SIG-M5 (cell line): Measurements from ENCODE around the gene BACH1.
"Not testable (repeated sequence)": the region's sequence is repeated elsewhere in the genome, so short reads cannot be mapped to it uniquely, and the experiment has no call there.

Source experiments
- DNase-seq: peaks from one replicate; lab custom pipeline; 2025; lab: John Stamatoyannopoulos, UW

The BACH1 gene

DNA sequence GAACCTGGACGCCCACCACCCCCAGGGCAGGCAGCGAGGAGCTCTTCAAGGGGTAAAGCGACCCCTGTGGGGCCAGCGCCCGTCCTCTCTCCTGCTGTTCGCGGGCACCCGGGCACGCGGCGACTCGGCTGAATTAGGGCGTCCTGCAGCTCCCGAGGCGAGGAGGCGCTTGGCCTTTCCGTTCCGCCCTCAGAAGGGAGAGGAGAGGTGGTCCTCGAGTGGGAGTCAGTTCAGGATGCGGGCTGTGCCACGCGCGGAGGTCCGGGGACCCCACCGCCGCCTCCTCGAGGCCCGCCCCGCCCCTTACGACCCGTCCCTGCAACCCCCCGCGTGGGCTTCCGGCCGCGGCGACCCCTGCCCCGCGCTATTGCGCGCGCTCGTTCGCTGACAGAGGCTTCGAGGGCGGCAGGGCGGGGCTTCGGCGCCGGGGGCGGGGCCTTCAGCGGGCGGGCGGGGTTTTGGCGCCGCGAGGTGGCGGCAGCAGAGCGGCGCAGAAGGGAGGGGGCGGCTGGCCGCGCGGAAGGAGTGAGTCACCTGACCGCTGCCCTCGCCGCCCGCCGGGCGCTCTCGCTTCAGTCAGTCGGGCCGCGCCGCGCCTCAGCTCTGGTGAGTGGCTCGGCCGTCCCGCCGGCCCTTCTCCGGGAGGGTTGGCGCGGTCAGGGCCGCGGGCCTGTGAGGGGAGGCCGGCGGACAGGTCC lies at the start of gene BACH1:
Gene BACH1, plus strand, starts transcription at position 575 of the 698 bp plus-strand sequence. CDS start 22,359 bp downstream, outside the sequence.
- peak; percentile 36 for DNase-seq

DNA sequence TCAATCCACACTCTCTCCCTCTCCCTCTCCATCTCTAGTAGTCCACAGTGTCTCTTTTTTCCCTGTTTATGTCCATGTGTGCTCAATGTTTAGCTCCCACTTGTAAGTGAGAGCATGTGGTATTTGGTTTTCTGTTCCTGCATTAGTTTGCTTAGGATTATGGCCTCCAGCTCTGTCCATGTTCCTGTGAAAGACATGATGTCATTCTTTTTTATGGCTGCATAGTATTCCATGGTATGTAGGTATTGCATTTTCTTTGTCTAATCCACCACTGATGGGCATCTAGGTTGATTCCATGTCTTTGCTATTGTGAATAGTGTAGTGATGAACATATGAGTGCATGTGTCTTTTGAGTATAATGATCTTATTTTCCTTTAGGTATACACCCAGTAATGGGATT lies 49.4 kb upstream of the BACH1 start:
- not testable (repeated sequence) for DNase-seq

DNA sequence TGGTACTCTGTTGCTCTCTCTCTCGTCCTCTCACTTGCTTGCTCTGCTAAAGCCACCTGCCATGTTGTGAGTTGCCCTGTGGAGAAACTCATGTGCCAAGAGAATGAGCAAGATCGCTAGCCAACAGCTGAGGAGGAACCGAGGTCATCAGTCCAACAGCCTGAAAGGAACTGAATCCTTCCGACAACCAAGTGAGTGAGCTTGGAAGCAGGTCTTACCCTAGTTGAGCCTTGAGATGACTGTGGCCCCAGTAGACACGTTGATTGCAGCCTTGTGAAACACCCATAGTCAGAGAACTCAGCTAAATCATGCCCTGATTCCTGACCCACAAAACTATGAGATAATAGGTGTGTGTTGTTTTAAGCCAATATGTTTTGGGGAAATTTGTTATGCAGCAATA lies 48.1 kb upstream of the BACH1 start:
- DNase-seq, result no peak

DNA sequence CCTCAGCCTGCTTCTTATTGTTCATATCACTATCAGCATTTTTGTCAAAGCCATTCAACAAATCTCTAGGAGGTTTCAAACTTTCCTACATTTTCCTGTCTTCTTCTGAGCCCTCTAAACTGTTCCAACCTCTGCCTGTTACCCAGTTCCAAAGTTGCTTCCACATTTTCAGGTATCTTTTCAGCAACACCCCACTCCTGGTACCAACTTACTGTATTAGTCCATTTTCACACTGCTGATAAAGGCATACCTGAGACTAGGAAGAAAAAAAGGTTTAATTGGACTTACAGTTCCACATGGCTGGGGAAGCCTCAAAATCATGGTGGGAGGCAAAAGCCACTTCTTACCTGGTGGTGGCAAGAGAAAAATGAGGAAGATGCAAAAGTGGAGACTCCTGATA lies 44.9 kb upstream of the BACH1 start:
- DNase-seq, result not testable (repeated sequence)

DNA sequence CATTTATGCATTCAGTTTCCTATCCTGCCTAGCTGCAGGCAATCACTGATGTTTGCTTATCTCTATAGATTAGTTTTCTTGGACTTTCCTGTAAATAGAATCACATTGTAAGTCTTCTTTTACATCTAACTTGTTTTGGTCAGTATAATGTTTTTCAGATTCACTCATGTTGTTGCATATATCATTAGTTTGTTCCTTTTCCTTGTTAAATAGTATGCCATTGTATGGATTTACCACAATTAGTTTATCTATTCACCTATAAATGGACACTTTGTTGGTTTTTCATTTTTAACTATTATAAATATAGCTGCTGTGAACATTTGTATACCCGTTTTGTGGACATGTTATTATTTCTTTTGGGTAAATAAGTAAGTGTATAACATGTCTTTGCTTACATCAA lies 44.2 kb upstream of the BACH1 start:
- DNase-seq, result no peak

DNA sequence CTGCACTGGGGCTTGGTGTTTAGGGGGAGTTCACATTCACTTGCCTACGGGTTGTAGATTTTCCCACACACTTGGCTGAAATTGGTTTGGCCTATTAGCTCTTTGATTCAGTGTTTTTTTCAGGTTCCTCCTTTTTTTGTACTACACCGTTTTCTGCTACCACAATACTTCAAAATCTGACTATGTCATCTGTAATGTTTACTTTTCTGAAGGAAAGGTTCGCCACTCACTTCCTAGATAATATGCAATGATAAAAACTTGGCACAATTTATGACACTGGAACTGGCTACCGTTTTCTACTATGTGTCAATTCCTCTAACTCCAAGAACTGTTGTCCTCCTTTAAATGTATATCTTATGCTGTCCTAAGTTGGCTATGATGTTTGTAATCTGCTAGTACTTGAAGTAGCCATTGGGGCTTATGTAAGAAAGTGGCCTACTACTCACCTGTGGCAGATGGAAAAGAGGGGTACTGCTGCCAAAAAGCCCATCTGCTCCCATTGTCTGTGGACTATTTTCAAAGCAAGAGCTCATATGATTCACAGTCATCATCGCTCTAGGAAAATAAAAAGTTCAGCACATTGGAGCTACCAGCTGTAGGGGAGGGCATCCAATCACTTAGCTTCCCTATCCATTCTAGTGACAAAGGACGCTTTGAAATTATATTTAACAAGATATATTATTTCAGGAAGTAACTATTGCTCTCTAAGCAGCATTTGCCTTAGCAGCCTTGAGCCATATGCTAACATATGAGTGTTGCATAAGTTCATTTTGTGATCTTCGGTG lies 42.4 kb upstream of the BACH1 start:
- DNase-seq, result no peak

DNA sequence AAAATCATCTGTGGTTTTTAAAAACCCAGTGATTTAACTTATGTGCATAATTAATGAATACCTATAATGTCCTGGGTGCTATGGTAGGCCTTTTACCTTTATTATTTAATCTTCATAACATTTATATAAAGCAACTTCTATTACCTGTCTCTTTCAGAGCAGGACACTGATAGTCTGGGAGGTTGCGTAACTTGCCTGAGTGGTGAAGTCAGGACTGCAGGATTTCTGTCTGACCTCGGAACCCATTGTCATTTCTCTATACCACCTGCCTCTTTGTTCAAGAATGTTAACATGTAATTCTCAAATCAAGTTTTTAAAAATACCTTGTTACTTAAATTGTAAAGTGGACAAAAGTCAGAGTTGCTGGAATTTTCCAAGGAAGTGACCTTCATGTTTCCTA lies 41.0 kb upstream of the BACH1 start:
- no peak for DNase-seq

DNA sequence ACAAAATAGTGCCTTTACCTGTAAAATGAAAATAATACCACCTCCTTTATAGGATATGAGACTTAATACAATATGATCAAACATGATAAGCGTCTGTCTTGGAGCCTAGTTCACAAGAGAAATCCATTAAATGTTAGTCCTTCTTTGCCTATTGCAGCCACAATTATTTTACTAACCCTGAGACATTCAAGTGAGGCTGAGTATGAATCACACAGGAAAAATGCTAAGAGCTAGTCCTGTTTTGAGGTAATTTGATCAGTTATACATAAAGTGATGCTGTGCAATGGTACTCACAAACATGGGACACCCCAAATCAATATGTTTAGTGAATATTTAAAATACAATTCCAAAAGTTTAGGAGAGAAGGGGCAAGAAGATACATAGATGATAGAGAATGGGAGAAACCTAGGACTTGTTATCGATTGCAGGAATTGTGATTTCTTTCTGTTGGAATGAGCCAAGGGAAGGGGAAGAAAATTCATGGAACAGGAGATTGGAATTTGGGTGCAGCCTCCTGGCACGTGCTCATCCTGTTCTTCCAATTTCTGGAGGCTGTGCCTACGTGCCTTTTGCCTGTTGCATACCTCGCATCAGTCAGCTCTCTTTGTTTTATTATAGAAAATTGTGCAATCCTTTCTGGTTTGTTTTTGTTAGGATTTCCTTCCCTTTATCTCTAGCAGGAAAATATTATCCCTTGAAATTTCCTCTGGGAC lies 39.9 kb upstream of the BACH1 start:
- DNase-seq, result no peak

DNA sequence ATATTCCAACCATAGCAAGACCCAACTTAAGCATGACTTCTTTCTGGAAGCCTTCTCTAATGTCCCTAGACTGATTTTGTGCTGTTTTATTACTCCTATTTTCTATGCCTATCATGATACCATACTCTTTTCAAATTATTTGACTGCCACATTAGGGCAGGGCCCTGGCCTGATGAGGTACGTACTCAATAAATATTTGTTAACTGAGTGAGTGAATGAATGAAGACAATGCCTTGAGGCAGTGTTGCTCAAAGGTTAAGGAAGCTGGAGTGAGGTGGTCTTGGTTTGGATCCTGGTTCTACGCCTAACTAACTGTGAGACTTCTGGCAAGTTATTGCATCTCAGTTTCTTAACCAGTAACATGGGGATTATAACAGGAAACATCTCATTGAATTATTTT lies 38.3 kb upstream of the BACH1 start:
- no peak for DNase-seq

DNA sequence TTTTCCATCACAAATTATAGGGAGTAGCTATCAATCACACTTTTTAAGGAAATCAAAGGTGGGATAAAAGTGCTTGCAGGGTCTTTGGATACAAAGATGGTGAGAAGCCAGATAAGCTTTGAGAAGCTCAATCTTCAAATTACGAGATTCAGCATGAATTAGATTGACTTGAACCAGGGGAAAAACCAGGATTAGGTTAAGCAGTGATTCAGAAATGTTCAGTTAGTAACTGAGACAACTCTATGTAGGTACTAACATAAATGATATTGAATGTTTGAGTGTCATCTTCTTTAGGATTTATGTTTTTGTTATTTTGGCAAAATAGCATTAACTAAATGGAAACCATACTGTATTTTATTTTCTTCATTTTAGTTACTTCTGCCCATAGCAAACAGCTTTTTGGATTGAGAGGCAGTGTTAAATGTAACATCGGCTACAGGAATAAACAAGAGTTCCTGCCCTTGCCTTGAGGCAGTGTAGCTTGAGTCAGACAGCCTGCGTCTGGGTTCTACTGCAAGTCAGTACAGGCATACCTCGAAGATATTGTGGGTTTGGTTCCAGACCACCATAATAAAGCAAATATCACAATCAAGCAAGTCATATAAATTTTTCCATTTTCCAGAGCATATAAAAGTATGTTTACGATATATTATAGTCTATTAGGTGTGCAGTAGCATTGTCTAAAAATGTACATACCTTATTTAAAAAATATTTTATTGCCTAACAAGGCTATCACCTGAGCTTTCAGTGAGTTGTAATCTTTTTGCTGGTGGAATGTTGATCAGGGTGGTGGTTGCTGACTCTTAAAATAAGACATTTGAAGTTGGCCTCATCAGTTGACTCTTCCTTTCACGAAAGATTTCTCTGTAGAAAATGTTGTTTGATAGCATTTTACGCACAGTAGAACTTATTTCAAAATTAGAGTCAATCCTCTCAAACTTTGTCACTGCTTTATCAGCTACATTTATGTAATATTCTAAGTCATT lies 36.9 kb upstream of the BACH1 start:
- DNase-seq, result no peak

DNA sequence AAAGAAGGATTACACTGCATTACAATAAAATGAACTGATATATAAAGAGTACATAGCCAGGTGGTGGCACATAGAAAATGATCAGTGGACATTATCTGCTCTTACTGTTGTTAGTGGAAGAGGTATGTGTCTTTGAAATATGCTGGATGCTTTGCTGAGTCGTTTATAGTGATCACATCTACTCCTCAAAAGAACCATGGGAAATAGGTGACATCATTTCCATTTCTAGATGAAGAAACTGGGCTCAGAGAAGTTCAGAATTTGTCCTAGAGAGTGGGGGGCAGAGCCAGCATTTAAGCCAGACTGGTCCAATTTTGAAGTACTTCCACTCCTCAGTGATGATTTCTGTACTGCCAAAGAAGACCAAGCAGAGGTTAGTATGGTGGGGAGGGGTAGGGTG lies 34.0 kb upstream of the BACH1 start:
- DNase-seq, result no peak

DNA sequence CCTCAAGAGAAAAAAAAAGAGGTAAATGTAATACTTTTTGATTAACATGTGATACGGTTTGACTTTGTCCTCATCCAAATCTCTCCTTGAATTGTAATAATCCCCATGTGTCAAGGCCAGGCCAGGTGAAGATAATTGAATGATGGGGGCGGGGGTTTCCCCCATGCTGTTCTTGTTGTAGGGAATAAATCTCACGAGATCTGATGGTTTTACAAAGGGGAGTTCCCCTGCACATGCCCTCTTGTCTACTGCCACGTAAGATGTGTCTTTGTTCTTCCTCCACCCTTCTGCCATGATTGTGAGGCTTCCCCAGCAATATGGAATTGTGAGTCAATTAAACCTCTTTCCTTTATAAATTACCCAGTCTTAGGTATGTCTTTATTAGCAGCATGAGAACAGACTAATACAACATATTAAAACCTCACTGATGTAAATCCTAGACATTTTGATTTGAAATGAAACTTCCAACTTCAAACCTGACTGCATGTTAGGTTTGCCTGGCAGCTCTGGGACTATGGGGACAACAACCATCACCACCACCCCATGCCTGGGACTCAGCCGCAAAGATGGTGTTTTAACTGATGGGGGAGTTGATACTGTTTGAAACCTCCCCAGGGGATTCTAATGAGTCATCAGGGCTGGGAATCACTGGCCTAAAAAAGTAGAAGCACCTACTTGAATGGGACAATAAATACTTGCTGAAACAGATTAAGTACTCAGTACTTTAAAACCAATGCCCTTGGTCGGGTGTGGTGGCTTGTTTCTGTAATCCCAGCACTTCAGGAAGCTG lies 32.8 kb upstream of the BACH1 start:
- no peak for DNase-seq

DNA sequence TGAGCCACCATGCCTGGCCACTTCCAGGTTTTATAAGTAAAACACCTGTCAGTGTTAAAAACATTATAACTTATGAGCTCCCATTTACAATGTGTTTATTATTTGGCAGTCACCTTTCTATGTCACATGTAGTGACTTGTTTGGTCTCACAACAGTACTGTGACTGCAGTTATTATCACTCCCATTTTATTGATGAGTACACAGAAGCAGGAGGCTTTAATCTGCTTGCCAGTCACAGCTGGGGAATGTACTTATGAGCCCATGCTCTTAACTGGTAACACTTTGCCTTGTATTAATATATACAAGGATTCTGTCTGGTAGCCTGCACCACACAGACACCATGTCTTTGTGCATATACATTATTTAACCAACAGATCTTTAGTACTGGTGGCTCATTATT lies 31.1 kb upstream of the BACH1 start:
- DNase-seq, result no peak

DNA sequence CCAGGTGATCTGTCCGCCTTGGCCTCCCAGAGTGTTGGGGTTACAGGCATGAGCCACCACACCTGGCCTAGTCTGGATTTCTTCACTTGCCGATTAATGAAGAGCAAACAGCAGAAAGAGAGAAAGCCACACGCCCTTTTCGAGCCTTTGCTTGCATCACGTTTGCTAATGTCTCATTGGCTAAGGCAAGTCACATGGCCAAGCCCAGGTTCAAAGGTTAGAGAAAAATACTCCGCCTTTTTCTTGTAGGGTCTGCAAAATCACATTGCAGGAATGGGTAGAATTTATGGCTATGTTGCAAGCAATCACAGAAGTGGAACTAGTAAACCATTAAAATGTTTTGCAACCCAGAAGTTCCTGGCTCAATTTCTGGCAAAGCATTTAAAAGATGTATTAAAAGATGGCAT lies 26.8 kb upstream of the BACH1 start:
- DNase-seq, result no peak

DNA sequence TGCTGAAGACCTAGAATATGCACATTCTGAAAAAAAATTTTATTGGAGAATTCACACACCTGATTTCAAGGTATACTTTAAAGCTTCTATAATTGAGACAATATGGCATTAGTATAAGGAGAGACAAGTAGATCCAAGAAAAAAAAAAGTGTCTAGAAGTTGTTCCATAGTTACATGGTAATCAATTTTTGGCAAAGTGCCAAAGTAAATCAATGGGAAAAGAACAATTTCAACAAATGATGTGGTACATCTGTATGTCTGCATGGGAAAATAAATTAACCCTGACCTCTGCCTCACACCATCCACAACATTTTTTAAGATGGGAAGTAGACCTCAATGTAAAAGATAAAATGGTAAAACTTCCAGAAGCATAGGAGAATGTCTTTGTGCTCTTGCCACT lies 21.3 kb upstream of the BACH1 start:
- DNase-seq, result no peak

DNA sequence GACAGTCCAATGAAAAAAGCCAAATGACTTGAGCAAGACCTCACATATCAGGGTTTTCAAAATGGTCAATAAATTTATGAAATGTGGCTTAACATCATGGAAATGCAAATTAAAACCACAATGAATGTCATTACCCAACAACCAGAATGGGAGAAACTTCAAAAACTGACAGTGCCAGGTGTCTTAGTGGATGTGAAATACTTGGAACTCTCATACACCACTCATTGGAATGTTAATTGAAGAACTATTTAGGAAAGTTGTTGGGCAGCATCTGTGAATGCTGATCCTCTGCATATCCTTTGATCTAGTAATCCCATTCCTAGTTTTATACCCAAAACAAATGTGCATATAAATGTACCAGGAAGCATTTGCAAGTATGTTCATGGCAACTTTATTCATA lies 19.2 kb upstream of the BACH1 start:
- no peak for DNase-seq

DNA sequence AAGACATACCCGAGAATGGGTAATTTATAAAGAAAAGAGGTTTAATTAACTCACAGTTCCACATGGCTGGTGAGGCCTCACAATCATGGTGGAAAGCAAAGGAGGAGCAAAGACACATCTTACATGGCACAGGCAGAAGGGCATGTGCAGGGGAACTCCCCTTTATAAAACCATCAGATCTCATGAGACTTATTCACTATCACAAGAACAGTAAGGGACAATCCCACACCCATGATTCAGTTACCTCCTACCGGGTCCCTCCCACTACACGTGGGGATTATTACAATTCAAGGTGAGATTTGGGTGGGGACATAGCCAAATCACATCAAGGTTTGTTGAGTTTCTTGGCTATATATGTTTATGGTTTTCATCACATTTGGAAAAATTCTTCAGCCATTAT lies 16.9 kb upstream of the BACH1 start:
- DNase-seq, result not testable (repeated sequence)

DNA sequence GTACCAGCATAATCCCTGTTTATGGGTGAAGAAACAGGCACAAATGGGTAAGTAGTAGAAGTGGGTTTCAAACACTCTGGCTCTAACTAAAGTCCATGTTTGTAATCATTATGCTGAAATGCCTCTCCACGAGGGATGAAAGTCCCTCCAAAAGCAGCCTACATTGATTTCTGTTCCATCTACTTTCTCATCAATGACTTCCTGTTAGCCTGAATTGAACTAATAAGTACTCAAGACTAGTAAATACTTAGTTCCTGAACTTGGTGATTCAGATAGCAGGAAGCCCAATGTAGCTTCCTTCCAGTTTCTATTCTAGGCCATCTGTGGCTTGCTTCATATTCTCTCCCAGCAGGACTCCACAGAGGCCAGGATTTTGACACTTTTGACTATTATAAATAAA lies 11.3 kb upstream of the BACH1 start:
- DNase-seq, result peak; percentile 43

DNA sequence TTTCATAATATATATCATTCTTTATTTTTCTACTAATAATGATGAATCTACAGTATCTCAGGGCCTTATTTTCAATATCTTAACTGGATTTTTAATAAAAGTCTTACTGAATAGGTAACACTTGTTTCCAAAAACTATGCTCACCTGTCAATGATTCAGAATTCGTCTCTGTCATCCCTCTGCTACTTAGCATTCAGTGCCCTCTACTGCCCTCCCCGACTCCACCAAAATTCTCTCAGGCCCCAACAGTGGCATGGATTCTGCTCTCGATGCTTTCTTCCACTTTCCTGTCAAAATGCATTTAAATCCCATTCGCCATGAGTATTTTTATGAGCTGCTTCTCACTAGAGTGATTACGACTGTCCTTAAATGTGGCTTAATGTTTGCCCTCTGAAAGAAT lies 10.5 kb upstream of the BACH1 start:
- DNase-seq, result no peak

DNA sequence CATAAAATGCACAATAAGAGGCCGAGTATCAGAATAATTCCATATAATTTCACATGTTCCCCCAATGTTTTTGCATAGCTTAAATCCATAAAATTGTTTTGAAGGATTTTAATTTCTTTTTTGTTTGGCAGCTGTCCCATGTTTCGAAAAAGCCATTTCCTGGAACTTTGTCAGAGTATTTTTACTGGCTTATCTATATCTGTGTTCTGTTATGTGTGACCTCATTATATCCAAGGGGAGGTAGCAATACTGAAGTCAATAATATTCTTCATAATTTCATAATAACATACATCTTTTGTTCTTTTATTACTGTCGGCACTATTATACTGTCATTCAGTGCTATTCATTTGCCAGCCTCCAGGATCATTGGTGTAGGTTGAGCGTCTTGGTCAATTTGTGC lies 9.4 kb upstream of the BACH1 start:
- no peak for DNase-seq

DNA sequence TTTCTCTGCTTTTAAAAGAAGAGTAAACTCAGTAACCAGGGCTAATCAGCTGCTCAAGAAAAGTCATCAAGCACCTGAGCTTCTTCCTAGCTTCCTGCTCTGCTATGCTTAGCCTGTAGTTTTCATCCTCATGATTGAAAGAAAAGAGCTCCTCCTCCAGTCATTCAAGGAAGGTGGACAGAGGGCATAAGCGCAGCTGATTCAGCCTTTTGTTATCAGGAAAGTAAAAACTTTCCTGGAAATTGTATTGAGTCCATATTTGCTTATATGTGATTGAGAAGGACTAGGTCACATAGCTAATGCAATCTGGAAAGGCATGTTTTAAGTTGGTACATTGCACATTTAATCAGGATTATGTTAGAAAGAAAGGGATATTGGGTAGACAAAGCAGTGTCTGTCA lies 8.5 kb upstream of the BACH1 start:
- DNase-seq, result no peak
